ENCODE data around the gene ABHD1. TPM values are rescaled to one million over a fixed set of nuclear protein-coding genes. Genes with fewer than 3 reads are reported as not detected.

Gene ABHD1
- total and polyA plus RNA-seq, 2 donors (not counting 3 experiments of a cell fraction or from before 2014, with no cell fraction given): 0.07 TPM; not detected in 1

- no peaks in the 10 kb centered on the region for H3K36me3 ChIP-seq (ENCODE audit: control insufficient read depth in 2 of 2, extremely low read depth in 1 of 2, insufficient read depth in 2 of 2, low read length in 2 of 2)
- H3K27me3 ChIP-seq (ENCODE audit: control insufficient read depth in 2 of 2, insufficient read depth in 2 of 2, low read length in 2 of 2): no peaks in the 10 kb centered on the region
- no peaks in the 10 kb centered on the region for H3K79me2 ChIP-seq (ENCODE audit: control insufficient read depth, insufficient read depth, low read length)
- BruUV-seq (replicated peaks): no TSS peak
- H3K9me3 ChIP-seq (replicated peaks; ENCODE audit: control insufficient read depth, insufficient read depth, low read length): no peaks in the 10 kb centered on the region
- DNase-seq (ENCODE audit: low read depth, low spot score) (no peak), FAIRE-seq (no peak)
- dilution Hi-C loops (cut with MboI; ENCODE audit: extremely low pct_ligation_motif_present, low sequenced_read_pairs): no loop called here
- POLR2A ChIA-PET: interaction anchor here (0.6 to 1.0 kb wide), 3 partner anchors 9 to 197 kb away, joined by 3 to 4 read pairs (median 3); no protein-coding TSS in a partner anchor
- no peak overlapping the region for H3K4me2 ChIP-seq (ENCODE audit: insufficient read depth, low read length)
- no peaks in the 10 kb centered on the region for H3K9me1 ChIP-seq (replicated peaks; ENCODE audit: control insufficient read depth, extremely low read depth, insufficient read depth, low read length)
- H3K27ac ChIP-seq (ENCODE audit: insufficient read depth, low read depth, low read length): no peak overlapping the region
- peaks cover 12% of the 10 kb centered on the region for H3K4me1 ChIP-seq (ENCODE audit: control insufficient read depth, extremely low read depth, insufficient read depth, low read length)
- H4K20me1 ChIP-seq (replicated peaks; ENCODE audit: control insufficient read depth, extremely low read depth, insufficient read depth, low read length): no peaks in the 10 kb centered on the region
- H3K4me3 ChIP-seq (replicated peaks in 1 of 3; ENCODE audit: insufficient read depth in 1 of 3, low read depth in 1 of 3, low read length in 3 of 3): no peak overlapping the region
- H3K9ac ChIP-seq (replicated peaks; ENCODE audit: extremely low read depth, insufficient read depth, low read length): no peak overlapping the region
- no peak for TF ChIP-seq MYC (IDR thresholded peaks at IDR 0.05; ENCODE audit: low read depth, low read length)
- no peak for TF ChIP-seq JUN (IDR thresholded peaks at IDR 0.05; ENCODE audit: borderline replicate concordance, insufficient read depth, insufficient read length, low read depth)
- TF ChIP-seq, protein P1, sequence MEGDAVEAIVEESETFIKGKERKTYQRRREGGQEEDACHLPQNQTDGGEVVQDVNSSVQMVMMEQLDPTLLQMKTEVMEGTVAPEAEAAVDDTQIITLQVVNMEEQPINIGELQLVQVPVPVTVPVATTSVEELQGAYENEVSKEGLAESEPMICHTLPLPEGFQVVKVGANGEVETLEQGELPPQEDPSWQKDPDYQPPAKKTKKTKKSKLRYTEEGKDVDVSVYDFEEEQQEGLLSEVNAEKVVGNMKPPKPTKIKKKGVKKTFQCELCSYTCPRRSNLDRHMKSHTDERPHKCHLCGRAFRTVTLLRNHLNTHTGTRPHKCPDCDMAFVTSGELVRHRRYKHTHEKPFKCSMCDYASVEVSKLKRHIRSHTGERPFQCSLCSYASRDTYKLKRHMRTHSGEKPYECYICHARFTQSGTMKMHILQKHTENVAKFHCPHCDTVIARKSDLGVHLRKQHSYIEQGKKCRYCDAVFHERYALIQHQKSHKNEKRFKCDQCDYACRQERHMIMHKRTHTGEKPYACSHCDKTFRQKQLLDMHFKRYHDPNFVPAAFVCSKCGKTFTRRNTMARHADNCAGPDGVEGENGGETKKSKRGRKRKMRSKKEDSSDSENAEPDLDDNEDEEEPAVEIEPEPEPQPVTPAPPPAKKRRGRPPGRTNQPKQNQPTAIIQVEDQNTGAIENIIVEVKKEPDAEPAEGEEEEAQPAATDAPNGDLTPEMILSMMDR (IDR thresholded peaks at IDR 0.05; ENCODE audit: extremely low read depth in 1 of 2, insufficient read depth in 1 of 2, low read depth in 1 of 2, low read length in 2 of 2): no peak
- no peak for TF ChIP-seq GATA2 (IDR thresholded peaks at IDR 0.05; ENCODE audit: insufficient read depth, insufficient read length, low read depth, low read length)
- TF ChIP-seq, protein P2, sequence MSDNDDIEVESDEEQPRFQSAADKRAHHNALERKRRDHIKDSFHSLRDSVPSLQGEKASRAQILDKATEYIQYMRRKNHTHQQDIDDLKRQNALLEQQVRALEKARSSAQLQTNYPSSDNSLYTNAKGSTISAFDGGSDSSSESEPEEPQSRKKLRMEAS (IDR thresholded peaks at IDR 0.05; ENCODE audit: insufficient read depth, insufficient read length): no peak
- no peak for TF ChIP-seq POLR2A (IDR thresholded peaks at IDR 0.05; ENCODE audit: low read depth, low read length)
- TF ChIP-seq FOS (IDR thresholded peaks at IDR 0.05; ENCODE audit: borderline replicate concordance, insufficient read depth, low read length): no peak
- no peak for TF ChIP-seq EZH2 (IDR thresholded peaks at IDR 0.05; ENCODE audit: borderline replicate concordance, low read depth, low read length, severe bottlenecking)
- TF ChIP-seq POLR2AphosphoS5 (IDR thresholded peaks at IDR 0.05; ENCODE audit: insufficient read depth, low read depth, low read length): no peak
- intact Hi-C loops (cut with micrococcal nuclease): loop anchor here (1.0 kb wide), 3 partner anchors 11 to 50 kb away; partner anchors contain the start of genes OST4 and TMEM214
- no peak overlapping the region for H2AFZ ChIP-seq (ENCODE audit: low read depth, low read length)
- CTCF ChIA-PET: interaction anchor here (0.5 to 4.2 kb wide), 7 partner anchors 8 to 221 kb away, joined by 3 to 55 read pairs (median 7); partner anchors contain the start of gene AGBL5
Measured at GRCh38 chr2:27081984-27082772, 41.4 kb upstream of the ABHD1 start.

All from endothelial cell of umbilical vein (primary cell).